ENCODE measurements around the gene LY6G6F. TPM values are rescaled to one million over a fixed set of nuclear protein-coding genes. Genes with fewer than 3 reads are reported as not detected.

Gene LY6G6F
- total and polyA plus RNA-seq, 10 of the 15 experiments (the other 5 are each of a cell fraction or from before 2014, with no cell fraction given): not detected

- peaks cover 11% of the 10 kb centered on the region for H3K79me2 ChIP-seq (ENCODE audit: control insufficient read depth, insufficient read depth, low read length)
- CTCF ChIA-PET: interaction anchor here (1.0 to 1.6 kb wide), 2 partner anchors 10 to 27 kb away, joined by 4 read pairs; no protein-coding TSS in a partner anchor
Observed at GRCh38 chr6:31742894-31743293, 36.2 kb downstream of the LY6G6F start.

More at GRCh38 chr6:31742894-31743293, 36.2 kb downstream of the LY6G6F start:
- H2AFZ ChIP-seq (ENCODE audit: control insufficient read depth, low read depth, low read length): no peak overlapping the region
- DNase-seq (ENCODE audit: low read depth, low spot score) (no peak), ATAC-seq (no peak), FAIRE-seq (no peak)
- H3K36me3 ChIP-seq (ENCODE audit: control insufficient read depth in 2 of 2, insufficient read depth in 2 of 2, low read length in 1 of 2): peaks cover 1 to 4% of the 10 kb centered on the region in 2 experiments; a peak in 2 of 4 replicates
- intact Hi-C loops (cut with micrococcal nuclease; ENCODE audit: unreplicated experiment) (no loop called here), in situ Hi-C loops (cut with MboI) (no loop called here)
- H3K27ac ChIP-seq (ENCODE audit: control insufficient read depth, insufficient read depth): no peak overlapping the region
- H3K4me1 ChIP-seq (ENCODE audit: control insufficient read depth, insufficient read depth, low read length): peaks cover 12% of the 10 kb centered on the region
- no peak overlapping the region for H3K4me2 ChIP-seq (ENCODE audit: control insufficient read depth, insufficient read depth)
- 100% methylated on average over 3 of the region's 3 CpGs for WGBS (ENCODE audit: insufficient coverage, insufficient replicate concordance, low lambda C conversion rate, missing lambda C conversion rate)
- POLR2A ChIA-PET: interaction anchor here (0.5 kb wide), 1 partner anchor 95 kb away, joined by 3 read pairs; no protein-coding TSS in a partner anchor
- H3K9ac ChIP-seq (ENCODE audit: control insufficient read depth, insufficient read depth, low read length): no peak overlapping the region
- no peaks in the 10 kb centered on the region for H3K9me3 ChIP-seq (replicated peaks; ENCODE audit: control insufficient read depth, insufficient read depth, low read length)
- no peaks in the 10 kb centered on the region for H3K27me3 ChIP-seq (replicated peaks in 1 of 2; ENCODE audit: control insufficient read depth in 2 of 2, insufficient read depth in 2 of 2, low read length in 1 of 2)
- H4K20me1 ChIP-seq (ENCODE audit: control insufficient read depth, insufficient read depth): no peaks in the 10 kb centered on the region
- TF ChIP-seq LARP7 (IDR thresholded peaks at IDR 0.05) (no peak), USF2 (IDR thresholded peaks at IDR 0.05; ENCODE audit: borderline replicate concordance, low read depth, low read length) (no peak), ZNF592 (IDR thresholded peaks at IDR 0.05) (no peak), EP300 (IDR thresholded peaks at IDR 0.05; ENCODE audit: borderline replicate concordance in 1 of 2, control insufficient read depth in 1 of 2, low read depth in 2 of 2, low read length in 2 of 2) (no peak), SKIL (IDR thresholded peaks at IDR 0.05; ENCODE audit: low read depth, poor library complexity, severe bottlenecking) (no peak), HSF1 (IDR thresholded peaks at IDR 0.05; ENCODE audit: low read depth, low read length) (no peak), BRCA1 (IDR thresholded peaks at IDR 0.05; ENCODE audit: low read depth, low read length) (no peak), ZNF217 (IDR thresholded peaks at IDR 0.05) (no peak), ZSCAN29 (IDR thresholded peaks at IDR 0.05) (no peak), NFXL1 (IDR thresholded peaks at IDR 0.05; ENCODE audit: borderline replicate concordance) (no peak), SUPT20H (IDR thresholded peaks at IDR 0.05; ENCODE audit: borderline replicate concordance, control insufficient read depth, low read depth, low read length) (no peak), TARDBP (IDR thresholded peaks at IDR 0.05; ENCODE audit: borderline replicate concordance) (no peak), MAX (IDR thresholded peaks at IDR 0.05; ENCODE audit: low read depth, low read length) (no peak), MYB (IDR thresholded peaks at IDR 0.05; ENCODE audit: borderline replicate concordance, low read depth, low read length) (no peak), POLR2AphosphoS2 (IDR thresholded peaks at IDR 0.05; ENCODE audit: low read depth, low read length) (no peak)
- H3K4me3 ChIP-seq: no peak overlapping the region
- RAD21 ChIA-PET (ENCODE audit: unreplicated experiment): interaction anchor here (0.7 kb wide), 1 partner anchor 27 kb away, joined by 4 read pairs; no protein-coding TSS in a partner anchor
- SMC1A ChIA-PET (ENCODE audit: uncharacterized antibody, unreplicated experiment): interaction anchor here (0.9 kb wide), 1 partner anchor 27 kb away, joined by 3 read pairs; no protein-coding TSS in a partner anchor
- BruUV-seq (replicated peaks): no TSS peak

Data from GM12878 (cell line).